NCI-H460 (cell line): ENCODE results near the gene TUBG2. TPM values are rescaled to one million over a fixed set of nuclear protein-coding genes. Genes with fewer than 3 reads are reported as not detected.

Experiments
- DNase-seq: peaks from one replicate; pipeline ENCODE4 v3.0.0-alpha.2; 2016; ENCODE audit warnings: low read depth; ENCODE audit errors: extremely low read depth
- total RNA-seq: library from RNA; depleted of rRNA; stranded (reverse); fragments of >200 nt; shearing (Covaris generic); gene quantifications from 2 replicates; pipeline ENCODE4 v1.2.3, GENCODE V29; 2014

The TUBG2 gene
- total RNA-seq, 1 experiment from 2014 or later: 10.2 TPM

- no peak for DNase-seq
These were observed 17.4 kb downstream of the TUBG2 start, which contains the start of gene PLEKHH3 for GRCh38 chr17:42676424-42677011. Gene PLEKHH3, minus strand, starts transcription at chr17:42676994. Its CDS starts 431 bp downstream, at chr17:42676563.

GRCh38 chr17:42677012-42677857 is 18.2 kb downstream of the TUBG2 start:
- peak; percentile 100 for DNase-seq

GRCh38 chr17:42677921-42678781 is 19.1 kb downstream of the TUBG2 start:
- DNase-seq: peak; percentile 94

GRCh38 chr17:42678951-42679491 is 19.9 kb downstream of the TUBG2 start:
- peak; percentile 38 for DNase-seq

- peak; percentile 75 for DNase-seq
These were observed 20.6 kb downstream of the TUBG2 start for GRCh38 chr17:42679492-42680330.

GRCh38 chr17:42680331-42680808 is 21.3 kb downstream of the TUBG2 start:
- DNase-seq: no peak

GRCh38 chr17:42681976-42682721 is 23.1 kb downstream of the TUBG2 start, which contains the start of gene CNTNAP1:
Gene CNTNAP1, plus strand, starts transcription at chr17:42682531. Its CDS starts 299 bp downstream, at chr17:42682830.
- peak; percentile 27 for DNase-seq

GRCh38 chr17:42682722-42683403 is 23.8 kb downstream of the TUBG2 start:
- no peak for DNase-seq

GRCh38 chr17:42683407-42684034 is 24.4 kb downstream of the TUBG2 start:
- DNase-seq: no peak

GRCh38 chr17:42684929-42685556 is 26.0 kb downstream of the TUBG2 start:
- no peak for DNase-seq

- DNase-seq: no peak
These were observed 26.7 kb downstream of the TUBG2 start for GRCh38 chr17:42685831-42686230.

- no peak for DNase-seq
These were observed 27.5 kb downstream of the TUBG2 start for GRCh38 chr17:42686520-42687128.

GRCh38 chr17:42687707-42688320 is 28.7 kb downstream of the TUBG2 start:
- no peak for DNase-seq

- DNase-seq: no peak
These were observed 31.5 kb downstream of the TUBG2 start for GRCh38 chr17:42690596-42690995.

GRCh38 chr17:42691021-42691545 is 32.0 kb downstream of the TUBG2 start:
- DNase-seq: no peak

- no peak for DNase-seq
These were observed 33.4 kb downstream of the TUBG2 start for GRCh38 chr17:42692489-42692888.
